HG03520 (cell line): ENCODE results near the gene TAS2R60.
"Not testable (repeated sequence)": the region's sequence is repeated elsewhere in the genome, so short reads cannot be mapped to it uniquely, and the experiment has no call there.

ENCODE experiments used
- ATAC-seq: cut with Tn5 transposase; IDR thresholded peaks from one replicate; pipeline ENCODE4 v1.9.1; 2021; ENCODE audit warnings: mild to moderate bottlenecking, moderate library complexity; ENCODE audit not compliant: unreplicated experiment

Gene TAS2R60, protein sequence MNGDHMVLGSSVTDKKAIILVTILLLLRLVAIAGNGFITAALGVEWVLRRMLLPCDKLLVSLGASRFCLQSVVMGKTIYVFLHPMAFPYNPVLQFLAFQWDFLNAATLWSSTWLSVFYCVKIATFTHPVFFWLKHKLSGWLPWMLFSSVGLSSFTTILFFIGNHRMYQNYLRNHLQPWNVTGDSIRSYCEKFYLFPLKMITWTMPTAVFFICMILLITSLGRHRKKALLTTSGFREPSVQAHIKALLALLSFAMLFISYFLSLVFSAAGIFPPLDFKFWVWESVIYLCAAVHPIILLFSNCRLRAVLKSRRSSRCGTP

DNA sequence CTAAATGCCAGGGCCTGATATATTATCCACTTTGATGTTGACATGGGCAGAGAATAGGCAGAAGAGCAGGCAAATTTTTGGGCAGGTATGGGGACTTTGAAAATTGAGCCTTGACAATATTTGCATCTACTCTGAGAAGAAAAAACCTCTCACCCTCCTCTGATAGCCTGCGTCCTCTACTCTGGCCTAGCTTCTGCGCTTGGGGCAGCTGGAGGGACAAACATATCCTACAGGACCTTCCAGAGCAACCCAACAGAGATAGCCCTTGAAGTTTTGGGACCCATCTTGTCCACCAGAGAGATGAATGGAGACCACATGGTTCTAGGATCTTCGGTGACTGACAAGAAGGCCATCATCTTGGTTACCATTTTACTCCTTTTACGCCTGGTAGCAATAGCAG is at the start of gene TAS2R60:
TAS2R60 (plus strand) TSS at position 301 of the 400 bp plus-strand sequence; CDS start at position 301, 0 bp downstream.
- ATAC-seq: no peak

DNA sequence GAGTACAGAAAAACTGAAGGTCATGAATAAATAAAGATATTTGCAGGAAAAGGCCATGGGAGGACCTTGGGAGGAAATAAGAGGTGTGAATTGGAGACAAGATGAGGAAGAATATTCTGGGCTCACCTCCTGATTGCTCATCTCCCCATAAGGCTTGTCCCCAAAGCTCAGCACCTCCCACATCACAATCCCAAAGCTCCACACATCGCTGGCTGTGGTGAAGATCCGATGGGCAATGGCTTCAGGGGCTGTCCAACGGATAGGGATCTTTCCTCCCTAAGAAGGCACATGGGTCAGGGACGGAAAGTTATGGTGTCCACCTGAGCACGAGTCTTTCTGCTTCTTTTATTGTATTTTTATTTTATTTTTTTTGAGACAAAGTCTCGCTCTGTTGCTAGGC is 49.2 kb upstream of the TAS2R60 start:
- ATAC-seq: no peak

DNA sequence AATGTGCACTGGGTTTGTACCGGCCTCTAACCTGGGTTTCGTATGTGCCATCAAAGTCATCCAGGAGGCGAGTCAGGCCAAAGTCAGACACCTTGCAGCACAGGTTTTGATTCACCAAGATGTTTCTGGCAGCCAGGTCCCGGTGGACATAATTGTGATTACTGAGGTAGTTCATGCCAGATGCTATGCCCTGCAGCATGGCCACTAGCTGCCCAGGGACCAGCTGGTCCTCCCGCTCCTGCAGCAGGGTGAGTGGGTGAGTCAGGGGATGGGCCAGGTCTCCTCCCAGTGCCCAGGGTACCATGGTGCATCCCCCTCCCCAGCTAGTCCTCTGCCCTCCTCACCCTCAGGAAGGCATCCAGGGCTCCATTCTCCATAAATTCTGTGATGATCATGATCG is 48.5 kb upstream of the TAS2R60 start:
- no peak for ATAC-seq

DNA sequence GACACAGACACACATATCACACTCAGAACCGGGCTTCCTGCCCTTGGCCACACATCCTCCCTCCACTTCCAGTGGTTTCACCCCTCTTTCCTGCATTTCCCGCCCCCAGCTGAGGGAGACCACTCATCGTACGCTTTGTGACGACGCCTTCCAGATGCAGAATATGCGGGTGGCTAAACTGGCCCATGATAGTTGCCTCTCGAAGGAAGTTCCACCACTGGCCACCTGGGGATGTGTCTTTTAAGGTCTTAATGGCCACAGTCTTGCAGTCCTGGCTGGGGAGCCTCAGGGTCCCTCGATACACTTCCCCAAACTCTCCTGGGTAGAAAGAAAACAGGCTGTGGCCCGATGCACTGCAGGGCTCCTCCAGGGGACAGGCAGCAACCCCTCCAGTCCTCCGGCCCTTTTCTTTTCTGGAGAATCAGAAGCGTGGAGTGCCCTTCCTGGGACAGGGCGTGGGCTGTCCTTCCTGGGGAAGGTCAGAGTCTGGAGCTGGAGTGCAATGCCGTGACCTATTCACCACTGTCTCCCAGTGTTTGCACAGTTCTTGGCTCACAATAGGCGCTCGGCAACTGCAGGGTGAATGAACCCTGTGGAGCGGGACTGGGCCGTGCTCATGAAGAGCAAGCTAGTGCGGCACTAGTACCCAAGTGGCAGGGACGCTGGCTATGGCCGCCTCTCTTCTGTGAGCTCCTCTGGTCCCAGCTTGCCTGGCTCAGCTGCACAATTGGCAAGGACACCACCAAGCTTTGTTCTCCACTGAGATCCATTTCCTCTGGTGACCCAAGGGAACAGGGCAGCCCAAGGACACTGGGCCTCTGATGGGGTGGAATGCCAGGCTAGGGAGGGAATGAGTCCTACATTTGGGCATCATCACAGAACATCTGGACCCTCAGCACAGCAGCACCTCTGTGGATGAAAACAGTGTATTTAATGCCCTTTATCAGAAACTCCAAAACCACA is 47.8 kb upstream of the TAS2R60 start:
- ATAC-seq: no peak

DNA sequence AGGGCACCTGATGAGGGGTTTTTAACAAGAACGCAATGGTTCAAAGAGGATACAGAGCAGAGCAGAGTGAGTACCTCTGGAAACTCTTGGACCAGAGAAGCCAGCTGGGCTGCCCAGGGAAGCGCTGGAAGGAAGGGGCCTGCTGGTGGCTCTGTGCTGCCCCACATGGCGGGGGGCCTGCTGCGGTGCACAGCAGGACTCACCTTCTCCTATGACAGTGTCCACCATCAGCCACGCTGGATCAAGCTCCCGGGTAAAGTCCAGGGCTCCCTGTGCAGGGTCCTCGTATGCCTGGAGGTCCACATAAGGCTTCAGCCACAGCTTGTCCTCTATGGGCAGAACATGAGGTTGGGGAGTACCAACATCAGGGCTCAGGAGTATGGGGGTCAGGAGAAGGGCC is 47.1 kb upstream of the TAS2R60 start:
- no peak for ATAC-seq

DNA sequence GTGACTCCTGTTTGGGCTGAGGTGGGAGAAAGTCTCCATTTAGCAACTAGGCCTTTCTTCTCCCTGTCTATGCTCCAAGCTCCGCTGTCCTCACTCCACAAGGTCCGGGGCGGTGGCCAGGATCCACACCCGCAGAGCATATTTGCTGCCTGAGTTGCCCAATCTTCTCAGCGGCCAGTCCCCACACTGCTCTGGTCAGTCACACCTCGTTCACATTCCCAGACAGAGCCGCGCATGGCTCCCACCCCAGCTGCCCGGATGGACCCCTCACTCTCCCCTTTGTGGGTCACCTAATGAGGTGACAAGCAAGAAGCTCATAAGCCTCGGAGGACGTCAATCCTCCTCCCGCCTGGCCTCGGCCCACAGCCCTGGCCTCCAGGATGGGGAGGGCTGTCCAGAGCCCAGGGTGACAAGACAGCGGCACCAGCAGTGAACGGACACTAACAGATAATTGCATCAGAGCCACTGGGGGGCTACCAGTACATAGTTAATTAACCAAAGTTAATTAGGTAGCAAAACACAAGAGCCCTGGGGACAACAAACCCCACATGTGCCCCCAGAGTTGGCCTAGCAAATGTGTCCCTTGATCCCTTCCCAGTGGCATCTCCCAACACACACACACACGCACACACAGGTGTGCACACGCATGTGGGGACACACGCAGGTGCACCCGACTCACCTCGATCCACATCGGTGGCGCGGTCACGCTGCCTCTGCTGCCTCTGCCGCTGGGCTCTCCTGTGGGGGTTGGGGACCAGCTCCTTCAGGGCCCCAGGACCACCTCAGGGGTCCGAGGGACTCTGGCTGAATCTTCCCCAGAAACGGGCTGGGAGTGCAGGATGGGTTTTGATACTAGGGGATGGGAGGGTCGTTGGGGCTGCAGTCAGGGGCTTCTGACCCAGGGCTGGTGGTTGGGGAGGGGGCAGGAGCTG is 46.4 kb upstream of the TAS2R60 start:
- no peak for ATAC-seq

DNA sequence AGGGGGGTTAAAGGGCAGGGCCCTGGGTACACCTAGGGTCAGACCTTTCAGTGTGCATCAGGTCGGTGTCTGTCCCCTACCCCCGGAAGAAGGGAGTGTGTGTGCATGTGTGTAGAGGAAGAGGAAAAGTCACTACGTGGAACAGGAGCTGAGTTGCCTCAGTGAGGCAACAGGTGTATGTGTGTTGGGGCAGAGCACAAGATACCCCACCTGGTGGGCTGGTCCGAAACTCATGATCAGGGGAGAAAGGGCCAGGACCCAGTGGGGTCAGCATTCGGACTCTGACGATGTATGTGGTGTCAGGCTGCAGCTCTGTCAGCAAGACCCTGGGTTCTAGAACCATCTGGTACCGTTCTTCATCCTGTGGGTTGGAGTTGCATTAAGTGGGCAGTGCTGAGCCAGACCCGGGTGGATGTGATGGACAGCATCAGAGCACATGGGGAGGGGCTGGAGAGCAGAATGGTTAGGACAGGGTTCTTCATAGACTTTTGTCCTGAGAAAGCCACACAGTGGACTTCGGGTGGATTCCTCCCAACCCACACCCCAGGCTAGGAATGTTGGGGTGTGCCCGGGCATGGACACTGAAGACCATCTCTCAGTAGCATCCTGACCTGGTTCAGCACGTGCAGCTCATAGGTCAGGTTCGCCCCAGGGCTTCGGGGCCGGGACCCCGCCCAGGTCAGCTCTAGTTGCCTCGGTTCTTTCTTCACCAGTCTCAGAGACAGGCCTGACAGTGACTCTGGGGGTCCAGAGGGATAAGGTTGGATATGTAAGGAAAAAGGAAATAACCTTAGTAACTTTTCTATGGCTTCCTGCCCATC is 45.3 kb upstream of the TAS2R60 start:
- ATAC-seq: no peak

DNA sequence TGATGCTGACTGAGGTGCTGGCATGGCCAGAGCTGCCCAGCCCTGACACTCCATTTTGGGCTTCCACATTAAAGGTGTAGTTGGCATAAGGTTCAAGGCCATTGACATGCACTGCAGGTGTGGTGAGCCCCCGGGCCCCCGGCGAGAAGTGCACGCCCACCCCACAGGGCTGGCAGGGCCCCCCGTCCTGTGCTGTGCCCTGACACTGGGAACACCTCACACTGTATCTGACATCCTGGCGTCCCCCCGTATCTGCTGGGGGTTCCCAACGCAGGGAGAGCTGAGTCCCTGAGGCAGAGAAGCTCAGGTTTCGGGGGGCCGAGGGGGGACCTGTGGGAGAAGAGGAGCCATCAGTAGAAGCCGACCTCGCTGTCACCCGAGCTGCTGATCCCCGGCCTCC is 44.6 kb upstream of the TAS2R60 start:
- ATAC-seq: no peak

DNA sequence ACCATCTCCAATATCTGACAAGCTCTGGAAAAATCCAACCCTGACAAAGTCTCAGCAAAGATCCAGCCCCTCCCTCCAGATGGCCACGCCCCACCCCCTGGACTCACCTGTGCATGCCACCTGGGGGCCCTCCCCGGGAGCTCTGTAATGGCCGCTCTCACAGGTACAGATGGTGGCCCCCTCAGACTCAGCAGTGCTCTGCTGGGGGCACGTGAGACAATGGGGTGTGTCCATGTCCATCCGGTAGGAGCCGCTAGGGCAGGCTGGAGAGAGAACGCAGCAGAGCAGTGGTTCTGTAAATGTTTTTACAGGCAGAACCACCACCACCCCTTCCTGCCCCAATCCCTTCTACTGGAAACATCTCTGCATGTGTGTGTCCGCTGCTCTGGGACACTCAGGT is 44.1 kb upstream of the TAS2R60 start:
- ATAC-seq: no peak

DNA sequence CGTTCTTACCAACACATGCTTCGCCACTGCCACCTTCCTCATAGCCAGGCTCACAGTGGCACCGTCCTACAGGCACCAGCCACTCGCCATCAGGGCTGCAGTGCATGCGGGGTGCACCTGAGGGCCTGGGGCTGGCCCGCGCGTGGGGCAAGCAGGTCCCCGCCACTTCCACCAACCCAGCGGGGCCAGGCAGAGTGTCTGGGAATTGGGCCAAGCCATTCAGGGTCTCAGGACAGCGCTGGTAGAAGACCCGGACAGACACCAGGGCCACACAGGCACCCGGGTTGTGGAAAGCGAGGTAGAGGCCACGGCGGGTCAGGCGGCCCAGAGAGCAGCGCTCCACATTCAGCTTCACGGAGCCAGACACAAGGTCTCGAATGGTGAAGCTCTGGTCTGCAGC is 43.6 kb upstream of the TAS2R60 start:
- ATAC-seq: no peak

DNA sequence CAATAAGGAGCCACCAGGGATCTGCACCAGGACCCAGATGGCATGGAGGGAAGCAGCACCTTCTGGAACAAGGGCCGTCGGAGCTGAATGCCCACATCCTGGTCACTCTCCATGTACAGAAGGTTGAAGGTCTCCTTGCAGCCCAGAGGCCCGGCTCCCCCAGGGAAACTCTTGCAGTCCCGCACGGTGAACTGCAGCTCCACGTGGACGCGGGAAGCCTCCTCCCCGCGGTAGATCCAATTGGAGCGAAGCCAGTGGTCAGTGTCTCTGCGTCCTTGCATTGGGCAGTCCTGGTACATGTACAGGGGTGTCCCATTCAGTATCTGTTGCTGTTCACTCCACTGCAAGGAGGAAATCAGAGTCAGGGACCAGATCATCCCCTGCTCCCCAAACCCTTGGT is 42.0 kb upstream of the TAS2R60 start:
- ATAC-seq: no peak

DNA sequence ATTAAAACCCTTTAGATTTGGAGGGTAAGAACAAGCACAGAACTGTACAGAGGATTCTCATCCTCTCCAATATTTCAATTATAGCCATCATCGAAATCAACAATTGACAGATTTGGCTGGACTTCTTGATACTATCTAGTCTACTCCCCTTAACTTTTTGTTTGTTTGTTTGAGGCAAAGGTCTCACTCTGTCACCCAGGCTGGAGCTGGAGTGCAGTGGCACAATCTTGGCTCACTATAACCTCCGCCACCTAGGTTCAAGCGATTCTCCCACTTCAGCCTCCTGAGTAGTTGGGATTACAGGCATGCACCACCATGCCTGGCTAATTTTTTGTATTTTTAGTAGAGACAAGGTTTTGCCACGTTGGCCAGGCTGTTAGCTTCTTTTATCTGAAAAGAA is 41.0 kb upstream of the TAS2R60 start:
- ATAC-seq: not testable (repeated sequence)

DNA sequence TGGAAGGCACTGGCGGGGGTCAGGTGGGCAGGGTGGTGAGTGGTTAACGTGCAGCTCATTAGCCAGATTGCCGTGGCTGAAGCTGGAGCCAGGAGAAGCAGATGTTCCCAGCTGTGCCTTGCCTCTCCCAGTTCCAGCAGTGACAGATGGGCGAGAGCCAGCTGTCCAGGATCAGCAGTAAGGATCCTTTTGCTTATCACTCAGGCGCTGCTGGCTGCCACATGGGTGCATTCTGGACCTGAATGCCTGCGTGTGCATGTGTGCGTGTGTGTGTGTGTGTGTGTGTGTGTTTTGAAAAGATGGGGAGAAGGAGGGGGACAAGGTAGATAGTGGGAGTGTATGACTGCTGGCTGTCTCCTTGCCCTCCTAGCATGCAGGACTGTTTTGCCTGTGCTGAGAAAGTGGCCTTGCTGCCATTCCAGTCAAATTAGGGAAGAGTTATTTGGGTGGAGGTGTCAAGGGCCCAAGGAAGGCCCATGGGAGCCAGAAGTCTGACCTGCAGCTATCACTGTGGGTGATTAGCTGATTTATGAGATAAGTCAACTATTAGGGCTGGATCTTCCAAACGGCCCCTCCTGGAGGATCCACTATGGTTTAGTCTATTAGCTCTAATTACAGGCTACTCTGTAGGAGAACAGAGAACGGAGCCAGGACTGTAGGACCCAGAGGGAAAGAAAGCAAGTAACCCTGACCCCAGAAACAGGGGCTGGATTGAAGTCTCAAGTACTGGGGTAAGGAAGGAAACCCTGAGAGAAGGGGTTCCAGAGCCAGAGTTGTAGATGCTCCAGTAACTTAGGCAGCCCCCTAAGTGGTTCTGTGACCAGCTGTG is 37.9 kb upstream of the TAS2R60 start:
- no peak for ATAC-seq

DNA sequence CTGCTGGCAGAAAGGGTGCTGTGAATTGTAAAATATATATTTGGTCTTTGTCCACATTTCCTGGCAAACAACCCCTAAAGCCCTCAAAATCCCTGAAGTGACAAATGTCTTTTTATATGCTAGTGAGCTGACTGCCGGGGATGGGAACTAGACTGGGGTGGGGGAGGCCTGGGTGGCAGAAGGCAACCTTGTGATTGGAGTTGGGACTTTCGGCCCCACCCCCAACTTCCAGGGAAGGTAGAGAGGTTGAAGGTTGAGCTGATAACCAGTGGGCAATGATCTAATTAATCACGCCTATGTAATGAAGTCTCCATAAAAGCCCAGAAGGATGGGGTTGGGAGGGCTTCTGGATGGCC is 37.3 kb upstream of the TAS2R60 start:
- ATAC-seq: no peak

DNA sequence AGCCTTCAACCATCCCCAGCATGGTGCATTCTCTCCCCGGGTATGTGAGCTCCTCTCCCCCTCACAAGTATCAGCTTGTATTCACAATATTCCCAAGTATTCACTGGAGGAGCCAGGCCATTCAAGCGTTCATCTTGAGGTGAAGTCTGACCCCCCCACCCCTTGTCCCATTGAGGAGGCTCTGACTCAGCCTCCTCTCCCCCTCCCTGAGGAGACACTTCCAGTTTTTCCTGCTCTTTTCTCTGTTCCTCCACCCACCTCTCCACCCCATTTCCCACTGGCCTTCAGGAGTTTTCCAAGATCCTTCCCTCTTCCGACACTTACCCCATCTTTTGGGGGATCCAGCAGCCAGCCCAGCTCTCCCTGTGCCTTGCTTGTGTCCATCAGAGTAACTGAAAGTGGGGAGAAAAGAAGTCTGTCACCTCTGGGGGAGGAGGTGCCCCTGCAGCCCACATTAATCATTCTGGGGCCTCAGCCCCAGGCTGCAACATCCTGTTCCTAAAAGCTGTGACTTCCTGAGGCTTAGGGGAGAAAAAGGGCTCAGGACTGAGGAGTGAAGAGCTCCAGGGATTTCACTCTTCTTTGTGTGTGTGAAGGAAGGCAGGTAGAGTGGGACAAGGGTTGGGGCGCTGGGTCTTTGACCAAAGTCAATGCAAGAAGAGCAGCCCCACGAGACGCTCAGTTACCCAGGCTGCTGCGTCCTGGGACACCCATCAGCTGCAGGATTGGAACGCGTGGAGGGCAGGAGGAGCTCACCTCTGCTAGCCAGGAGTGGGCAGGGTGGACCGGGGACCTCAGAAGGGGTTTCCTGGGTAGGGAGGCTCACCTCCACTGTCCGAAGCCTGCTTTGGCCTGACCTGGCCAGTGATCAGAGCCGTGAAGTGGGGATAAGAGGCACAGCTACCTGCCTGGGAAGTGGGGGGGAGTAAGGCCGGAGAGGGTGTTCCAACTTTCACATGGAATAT is 35.7 kb upstream of the TAS2R60 start:
- ATAC-seq: no peak

DNA sequence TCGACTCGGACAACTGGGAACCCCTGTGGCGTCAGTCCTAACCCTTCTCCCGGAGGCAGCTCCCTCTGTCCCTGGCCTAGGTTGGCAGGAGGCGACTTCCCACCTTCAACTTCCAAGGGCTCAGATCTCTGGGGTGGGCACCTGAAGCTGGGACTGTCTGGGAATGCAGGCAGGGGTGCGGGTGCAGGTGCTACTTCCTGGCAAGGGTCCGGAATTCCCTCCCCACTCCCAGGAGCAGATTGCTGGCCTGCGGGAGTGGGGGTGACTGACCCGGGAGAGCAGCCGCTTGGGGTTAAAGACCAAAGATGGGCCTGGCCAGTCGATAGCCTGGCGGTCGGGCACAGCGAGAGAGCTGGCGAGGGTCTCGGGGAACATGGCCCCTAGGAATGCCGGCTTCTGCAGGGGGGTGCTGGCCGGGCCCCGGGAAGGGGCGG is 35.0 kb upstream of the TAS2R60 start:
- ATAC-seq: no peak

DNA sequence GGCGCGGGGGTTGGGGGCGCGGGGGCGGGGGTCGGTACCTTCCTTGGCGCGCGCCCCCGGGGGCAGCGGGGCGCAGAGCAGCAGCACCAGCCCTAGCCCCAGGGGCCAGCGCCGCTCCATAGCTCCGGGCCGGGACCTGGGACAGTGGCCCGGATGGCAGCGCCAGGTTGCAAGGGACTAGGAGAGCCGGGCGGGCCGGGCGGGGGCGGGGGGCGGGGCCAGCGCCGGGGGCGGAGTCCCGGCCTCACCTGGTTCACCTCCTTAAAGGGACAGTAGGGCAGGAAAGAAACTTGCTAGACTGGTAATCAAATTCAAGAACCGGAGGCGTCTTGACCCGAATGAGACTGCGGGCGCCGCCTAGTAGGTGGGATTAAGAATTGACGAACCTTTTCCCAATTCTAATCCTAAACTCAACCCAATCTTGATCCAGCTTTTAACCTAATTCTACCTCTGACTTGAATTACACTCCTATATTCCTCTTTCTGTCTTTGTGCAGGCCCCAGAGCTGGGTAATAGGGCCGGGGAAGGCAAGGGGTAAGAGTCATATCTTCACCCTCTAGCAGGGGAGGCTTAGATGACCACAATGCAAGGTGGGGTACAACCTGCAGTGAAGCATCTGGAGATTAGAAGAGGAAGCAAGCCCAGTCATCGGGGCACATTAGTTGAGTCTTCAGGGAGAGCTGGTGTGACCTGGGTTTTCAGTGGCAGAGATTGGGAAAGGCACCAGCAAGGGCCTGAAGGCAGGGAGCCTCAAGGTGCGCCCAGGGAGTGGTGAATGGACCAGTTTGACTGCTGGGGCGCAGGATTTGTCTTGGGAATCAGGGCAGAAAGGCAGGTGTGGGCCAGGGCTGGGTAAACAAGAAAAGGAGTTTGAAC is 34.3 kb upstream of the TAS2R60 start, which contains the start of gene EPHA1:
EPHA1 (minus strand) TSS at position 171 of the 876 bp plus-strand sequence; CDS start at position 120, 51 bp downstream.
- no peak for ATAC-seq
